CD4-positive, alpha-beta T cell treated with Interleukin-17A for 1 hour (primary cell): ENCODE data around the gene CD300C.
"Not testable (repeated sequence)": the region's sequence is repeated elsewhere in the genome, so short reads cannot be mapped to it uniquely, and the experiment has no call there.

Source experiments
- DNase-seq: peaks from one replicate; pipeline ENCODE4 v3.0.0-alpha.2; 2020

Gene CD300C

GRCh38 chr17:74561586-74561985 lies 15.7 kb upstream of the CD300C start:
- no peak for DNase-seq

DNA sequence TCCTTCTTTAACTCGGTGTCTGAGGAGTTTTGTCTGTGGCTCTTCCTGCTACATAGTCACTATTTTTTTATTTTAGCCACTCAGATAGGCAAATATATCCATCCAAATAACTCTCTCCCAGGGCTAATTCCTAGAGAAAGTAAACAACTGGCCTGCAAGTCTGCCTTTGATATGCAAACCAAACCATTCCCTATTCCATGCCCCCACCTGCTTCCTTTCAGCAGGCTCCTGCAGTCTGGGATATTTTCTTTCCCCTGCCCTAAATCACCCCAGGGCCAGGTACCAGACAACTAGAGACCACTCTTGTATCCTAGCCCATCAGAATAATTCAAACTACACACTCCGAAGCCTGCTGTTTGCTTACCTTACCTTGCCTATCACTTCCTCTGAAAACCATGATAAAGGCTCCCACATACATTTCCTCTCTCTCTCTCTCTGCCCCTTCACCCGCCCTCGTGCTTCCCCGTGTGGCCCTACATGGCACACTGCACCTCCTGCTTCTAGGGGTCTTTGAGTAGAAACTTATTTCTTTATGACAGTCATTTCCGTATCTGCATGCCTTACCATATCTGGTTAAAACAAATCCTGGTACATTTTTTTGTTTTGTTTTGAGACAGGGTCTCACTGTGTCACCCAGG lies 13.1 kb upstream of the CD300C start:
- DNase-seq = no peak

DNA sequence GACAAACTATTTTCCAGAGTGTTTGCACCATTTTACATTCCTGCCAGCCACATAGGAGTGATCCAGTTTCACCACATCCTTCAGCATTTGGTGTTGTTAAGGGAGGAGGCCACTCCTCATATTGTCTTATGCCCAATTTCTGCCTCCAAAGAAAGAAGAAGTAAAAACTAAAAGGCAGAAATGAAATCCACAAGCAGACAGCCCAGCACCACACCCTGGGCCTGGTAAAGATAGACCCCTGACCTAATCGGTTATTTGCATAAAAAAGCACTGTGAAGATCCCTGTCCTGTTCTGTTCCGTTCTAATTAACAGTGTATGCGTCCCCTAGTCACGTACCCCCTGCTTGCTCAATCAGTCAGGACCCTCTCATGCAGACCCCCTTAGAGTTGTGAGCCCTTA lies 12.5 kb upstream of the CD300C start:
- DNase-seq = not testable (repeated sequence)

DNA sequence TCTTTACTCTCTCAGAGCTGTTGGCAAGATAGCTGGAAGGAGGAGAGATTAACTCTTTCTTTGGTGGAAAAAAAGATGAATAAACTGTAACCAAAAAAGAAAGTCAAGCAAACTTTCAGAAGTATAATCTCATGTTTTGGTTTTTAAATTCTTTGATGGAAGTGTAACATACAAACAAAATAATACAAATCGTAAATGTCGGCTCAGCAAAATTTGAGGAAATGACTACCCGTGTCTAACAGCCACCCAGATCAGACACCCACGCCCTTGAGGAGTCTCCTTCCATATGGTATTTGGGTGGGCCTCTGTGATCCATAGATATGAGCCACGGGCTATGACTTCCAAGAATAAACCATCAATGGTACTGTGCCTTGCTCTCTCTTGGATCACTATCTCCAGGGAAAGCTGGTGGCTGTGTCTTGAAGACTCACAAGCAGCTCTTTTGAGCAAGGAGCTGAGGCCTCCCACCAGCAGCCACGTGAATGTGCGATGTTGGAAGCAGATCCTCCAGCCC lies 9.6 kb upstream of the CD300C start:
- DNase-seq = no peak

GRCh38 chr17:74554909-74555308 lies 9.0 kb upstream of the CD300C start:
- DNase-seq = no peak

DNA sequence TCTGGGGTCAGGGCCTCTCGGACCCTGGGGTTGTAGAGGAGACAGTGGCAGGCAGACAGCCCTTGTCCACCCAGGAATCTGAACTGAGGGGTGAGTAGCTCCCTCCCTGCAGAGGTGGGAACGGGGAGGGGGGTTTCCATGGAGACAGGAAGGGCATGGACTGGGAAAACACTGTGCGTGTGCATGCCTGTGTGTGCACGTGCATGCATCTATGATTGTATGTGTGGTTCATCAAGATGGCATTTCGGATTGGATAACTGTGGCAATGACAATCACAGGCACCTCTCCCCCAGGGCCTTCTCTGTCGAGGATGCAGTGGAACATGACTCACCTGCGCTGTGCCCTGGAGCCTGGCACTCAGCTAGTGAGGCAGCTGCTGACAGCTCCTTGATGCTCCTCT lies 6.1 kb upstream of the CD300C start:
- DNase-seq = no peak

GRCh38 chr17:74550602-74551001 lies 4.7 kb upstream of the CD300C start:
- no peak for DNase-seq

DNA sequence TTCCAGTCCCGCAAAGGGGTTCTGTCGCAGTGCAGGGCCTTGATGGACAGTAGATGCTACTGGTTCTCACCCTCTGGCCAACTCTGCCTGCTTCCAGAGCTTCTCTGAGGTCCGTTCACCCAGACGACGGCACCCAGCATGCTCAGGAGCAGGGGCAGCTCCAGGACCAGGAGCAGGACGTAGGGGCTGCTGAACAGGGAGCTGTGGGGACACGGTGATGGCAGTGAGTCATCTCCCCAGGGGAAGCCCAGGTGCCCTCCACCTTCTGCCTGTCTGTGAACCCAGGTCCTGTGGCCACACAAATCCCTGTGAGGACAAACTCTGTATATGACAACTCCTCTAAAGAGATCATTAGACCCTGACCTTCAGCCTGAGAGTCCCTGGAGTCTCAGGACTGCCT lies 3.4 kb upstream of the CD300C start:
- DNase-seq = no peak

- DNase-seq = no peak
These were observed 1.8 kb upstream of the CD300C start for GRCh38 chr17:74547736-74548135.

GRCh38 chr17:74547264-74547663 lies 1.3 kb upstream of the CD300C start:
- no peak for DNase-seq

DNA sequence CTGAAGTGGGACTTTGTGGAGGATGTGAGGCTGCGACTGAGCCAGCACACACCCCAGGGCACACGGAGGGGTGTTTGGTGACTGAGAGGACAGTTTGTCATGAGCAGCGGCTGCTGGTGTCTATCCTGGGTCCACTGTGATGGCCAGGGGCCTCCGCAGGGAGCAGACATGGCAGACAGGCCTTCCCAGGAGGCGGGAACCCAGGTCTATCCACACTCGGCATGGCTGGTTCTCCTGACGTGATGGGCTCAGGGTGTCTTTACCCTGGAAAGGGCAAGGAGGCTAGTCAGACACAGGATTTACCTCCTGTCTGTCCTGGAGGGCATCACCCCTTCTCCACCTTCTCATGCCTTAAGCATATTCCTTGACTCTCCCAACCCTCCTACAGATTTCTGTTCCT lies 671 bp upstream of the CD300C start:
- no peak for DNase-seq

DNA sequence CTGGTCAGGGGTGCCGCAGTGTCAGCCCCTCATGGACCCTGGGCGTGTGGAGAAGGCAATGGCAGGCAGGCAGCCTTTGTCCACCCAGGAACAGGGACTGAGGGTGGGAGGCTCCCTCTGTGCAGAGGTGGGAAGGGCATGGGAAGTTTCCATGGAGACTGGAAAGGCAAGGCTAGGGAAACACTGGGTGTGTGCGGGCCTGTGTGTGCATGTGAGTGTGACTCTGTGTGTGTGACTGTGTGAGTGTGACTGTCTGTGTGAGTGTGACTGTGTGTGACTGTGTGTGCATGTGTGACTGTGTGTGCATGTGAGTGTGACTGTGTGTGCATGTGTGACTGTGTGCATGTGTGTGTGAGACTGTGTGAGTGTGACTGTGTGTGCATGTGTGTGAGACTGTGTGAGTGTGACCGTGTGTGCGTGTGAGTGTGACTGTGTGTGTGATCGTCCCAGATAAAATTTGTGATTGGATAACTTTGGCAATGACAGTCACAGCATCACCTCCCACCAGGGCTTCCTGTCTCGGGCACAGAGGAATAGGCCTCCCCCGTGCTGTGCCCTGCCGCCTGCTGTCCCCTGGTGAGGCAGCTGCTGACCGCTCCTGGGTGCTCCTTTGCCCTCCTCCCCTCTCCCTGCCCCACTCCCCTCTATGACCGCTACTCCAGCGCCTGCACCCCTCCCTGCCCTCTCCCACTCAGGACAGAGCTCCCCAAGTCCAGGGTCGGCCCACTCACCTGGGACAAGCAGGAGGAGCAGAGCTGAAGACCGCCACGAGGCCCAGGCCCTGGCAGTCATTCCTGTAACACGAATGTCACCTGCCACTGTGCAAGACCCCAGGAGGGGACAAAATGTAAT lies 698 bp downstream of the CD300C start:
- DNase-seq = no peak

- no peak for DNase-seq
These were observed 1.8 kb downstream of the CD300C start for GRCh38 chr17:74543891-74544760.

GRCh38 chr17:74543406-74543805 lies 2.5 kb downstream of the CD300C start:
- DNase-seq = no peak

GRCh38 chr17:74542727-74543383 lies 3.1 kb downstream of the CD300C start:
- DNase-seq = no peak

- no peak for DNase-seq
These were observed 3.7 kb downstream of the CD300C start for GRCh38 chr17:74542166-74542565.

DNA sequence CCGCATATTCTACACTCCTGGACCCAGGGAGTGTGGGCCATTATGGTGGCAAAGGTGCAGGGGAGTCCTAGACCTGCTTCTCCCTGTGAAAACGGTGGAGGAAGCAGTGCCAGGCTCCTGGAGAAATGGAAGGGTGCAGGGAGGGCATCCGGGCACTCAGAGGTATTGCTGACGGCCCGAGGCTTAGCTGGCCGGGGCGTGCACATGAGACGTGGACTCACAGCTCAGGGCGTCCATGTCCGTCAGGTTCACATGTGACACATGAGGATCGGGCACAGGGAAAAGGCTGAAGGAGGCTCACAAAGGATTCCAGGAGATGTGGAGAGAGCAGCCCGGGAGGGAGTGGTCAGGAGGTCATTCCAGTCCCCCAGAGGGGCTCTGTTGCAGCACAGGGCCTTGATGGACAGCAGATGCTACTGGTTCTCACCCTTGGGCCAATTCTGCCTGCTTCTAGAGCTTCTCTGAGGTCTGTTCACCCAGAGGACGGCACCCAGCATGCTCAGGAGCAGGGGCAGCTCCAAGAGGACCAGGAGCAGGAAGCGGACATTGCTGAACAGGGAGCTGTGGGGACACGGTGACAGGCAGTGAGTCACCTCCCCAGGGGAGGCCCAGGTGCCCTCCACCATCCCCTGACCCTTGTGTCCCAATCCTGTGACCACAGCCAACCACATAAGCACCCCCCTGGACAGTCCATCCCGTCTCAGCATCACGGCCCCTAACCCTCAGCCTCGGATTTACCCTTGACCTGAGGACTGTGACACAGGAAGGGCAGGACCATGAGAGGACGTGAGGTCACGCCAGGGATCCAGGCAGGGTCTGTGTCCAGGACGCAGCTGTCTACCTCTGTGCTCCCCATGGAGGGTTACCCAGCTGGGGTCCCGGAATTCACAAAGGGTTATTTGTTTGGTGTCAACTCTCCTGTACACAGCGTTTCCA lies 4.5 kb downstream of the CD300C start:
- no peak for DNase-seq

DNA sequence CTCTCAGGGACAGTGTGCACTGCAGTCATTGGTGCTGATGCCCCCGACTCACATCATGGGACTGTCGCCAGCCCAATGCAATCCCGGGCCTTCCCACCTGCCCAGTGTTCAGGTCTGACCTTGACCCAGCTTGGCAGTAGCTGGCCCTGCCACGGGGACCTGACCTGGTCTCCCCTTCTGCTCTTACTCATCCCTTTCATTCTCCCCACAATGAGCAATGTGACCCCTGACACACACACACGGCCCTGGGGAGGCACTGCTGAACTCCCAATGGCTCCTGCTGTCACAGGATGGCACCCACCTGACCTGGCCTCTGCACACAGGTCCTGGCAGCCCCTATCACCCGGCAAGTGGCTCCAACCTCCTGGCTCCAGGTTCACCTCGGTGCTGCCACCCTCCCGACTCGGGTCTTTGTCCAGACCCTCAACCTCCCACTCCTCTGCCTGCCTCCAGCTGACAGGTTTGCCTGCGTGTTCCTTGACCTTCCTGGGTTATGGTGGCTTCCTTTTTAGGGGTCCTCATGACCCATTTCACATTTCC lies 6.6 kb downstream of the CD300C start:
- no peak for DNase-seq

- DNase-seq = no peak
These were observed 9.0 kb downstream of the CD300C start for GRCh38 chr17:74536890-74537289.

- DNase-seq = peak; percentile 49
These were observed 13.8 kb downstream of the CD300C start for GRCh38 chr17:74532115-74532514.

DNA sequence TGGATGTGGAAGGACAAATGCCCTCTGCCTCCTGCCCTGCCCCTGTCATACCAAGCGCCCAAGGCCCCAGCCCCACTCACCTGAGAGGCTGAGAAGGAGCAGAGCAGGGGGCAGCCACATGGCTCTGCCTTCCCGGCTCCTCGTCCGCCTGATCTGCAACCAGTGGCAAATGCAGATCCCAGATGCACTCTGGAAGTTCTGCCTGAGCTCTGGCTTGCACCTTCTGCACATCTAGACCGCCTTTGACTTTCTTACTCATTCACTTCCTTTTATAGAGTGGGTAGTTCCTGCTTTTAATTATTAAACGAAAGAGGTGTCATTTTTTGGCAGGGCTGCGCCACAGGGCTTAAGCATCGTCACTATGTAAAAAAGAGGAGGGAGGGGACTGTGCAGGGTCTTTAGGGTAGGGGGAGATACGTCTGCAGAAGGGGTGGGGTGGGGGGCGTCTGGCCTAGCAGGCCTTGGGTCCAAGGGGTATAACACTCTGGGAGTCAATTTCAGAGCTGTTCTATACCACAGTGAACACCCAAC lies 14.6 kb downstream of the CD300C start, which contains the start of gene CD300LB:
Gene CD300LB, minus strand, starts transcription at position 245 of the 531 bp plus-strand sequence. Its CDS starts 125 bp downstream, at position 120.
- no peak for DNase-seq
